Amygdala (tissue), 56 donors: Measurements from ENCODE around the gene HES7.

Experiments used
- DNase-seq, 56 donors: peaks; one replicate each; lab custom pipeline; 2025; lab: John Stamatoyannopoulos, UW

Gene HES7

GRCh38 chr17:8125154-8125946 is 1.4 kb upstream of the HES7 start:
- peak in 52 of 56 donors; percentile 26 to 92 (median 69) for DNase-seq

GRCh38 chr17:8124350-8125153 is 646 bp upstream of the HES7 start:
- peak in 6 of 56 donors; percentile 4 to 34 (median 20) for DNase-seq

- peak in 6 of 56 donors; percentile 9 to 50 (median 29) for DNase-seq
Measured at GRCh38 chr17:8122924-8123694, 797 bp downstream of the HES7 start.

- peak in 5 of 56 donors; percentile 30 to 50 (median 42) for DNase-seq
Measured at GRCh38 chr17:8122422-8122923, 1.4 kb downstream of the HES7 start.

GRCh38 chr17:8121681-8122421 is 2.1 kb downstream of the HES7 start:
- DNase-seq = peak in 44 of 56 donors; percentile 10 to 82 (median 58)

- DNase-seq = peak in 3 of 56 donors; percentile 52 to 71 (median 69)
Measured at GRCh38 chr17:8121407-8121680, 2.6 kb downstream of the HES7 start.

GRCh38 chr17:8120520-8121406 is 3.1 kb downstream of the HES7 start:
- DNase-seq = peak in 37 of 56 donors; percentile 15 to 81 (median 57)

GRCh38 chr17:8119581-8120519 is 4.1 kb downstream of the HES7 start:
- peak in 53 of 56 donors; percentile 18 to 89 (median 71) for DNase-seq

GRCh38 chr17:8118769-8119580 is 4.9 kb downstream of the HES7 start:
- DNase-seq = peak; percentile 27 to 92 (median 80)

- DNase-seq = peak in 11 of 56 donors; percentile 17 to 78 (median 40)
Measured at GRCh38 chr17:8117980-8118768, 5.7 kb downstream of the HES7 start, which contains the start of gene ALOXE3. Gene ALOXE3 (minus strand): TSS chr17:8118514. CDS start chr17:8117990, 524 bp downstream.

GRCh38 chr17:8117367-8117979 is 6.4 kb downstream of the HES7 start:
- DNase-seq = no peak

GRCh38 chr17:8116776-8117175 is 7.1 kb downstream of the HES7 start:
- DNase-seq = no peak

GRCh38 chr17:8110907-8111306 is 13.0 kb downstream of the HES7 start:
- no peak for DNase-seq

GRCh38 chr17:8110456-8110804 is 13.5 kb downstream of the HES7 start:
- DNase-seq = no peak

- DNase-seq = peak in 15 of 56 donors; percentile 4 to 61 (median 15)
Measured at GRCh38 chr17:8109661-8110455, 14.0 kb downstream of the HES7 start.
